ENCODE measurements around the gene DGKI.

Gene DGKI

GRCh38 chr7:137535579-137535978 is 311.2 kb downstream of the DGKI start:
- no peak for DNase-seq (ENCODE audit: low spot score)
- Histone ChIP-seq H2BK12ac (ENCODE audit: low read length) (no peak overlapping the region), H3K4me3 (ENCODE audit: low read length in 2 of 2) (no peak overlapping the region), H3K23ac (ENCODE audit: low read depth, low read length, poor library complexity) (no peak overlapping the region), H2BK15ac (ENCODE audit: low read length) (no peak overlapping the region), H4K8ac (ENCODE audit: low read depth, low read length) (no peak overlapping the region), H2BK5ac (ENCODE audit: low read length) (no peak overlapping the region), H3K14ac (ENCODE audit: low read length) (no peak overlapping the region), H2AK5ac (ENCODE audit: low read depth, low read length) (no peak overlapping the region), H3K9me3 (replicated peaks in 1 of 2; ENCODE audit: control insufficient read depth in 2 of 2, insufficient read depth in 1 of 2, low read depth in 1 of 2, low read length in 2 of 2) (no peaks in the 10 kb centered on the region), H3K4me2 (ENCODE audit: insufficient read depth, low read length, poor library complexity, severe bottlenecking) (no peak overlapping the region), H3K79me1 (ENCODE audit: low read depth, low read length) (no peaks in the 10 kb centered on the region), H2BK120ac (ENCODE audit: low read depth, low read length) (no peak overlapping the region), H3K4me1 (ENCODE audit: control insufficient read depth in 2 of 2, insufficient read depth in 1 of 2, low read depth in 1 of 2, low read length in 2 of 2) (no peaks in the 10 kb centered on the region), H3K4ac (ENCODE audit: low read length) (no peak overlapping the region), H4K91ac (ENCODE audit: low read depth, low read length, poor library complexity) (no peak overlapping the region), H3K9ac (ENCODE audit: low read depth, low read length, poor library complexity) (no peak overlapping the region), H3K36me3 (replicated peaks in 1 of 2; ENCODE audit: control insufficient read depth in 2 of 2, insufficient read depth in 2 of 2, low read length in 2 of 2) (no peaks in the 10 kb centered on the region), H3K18ac (ENCODE audit: low read length) (no peak overlapping the region), H3K27me3 (ENCODE audit: control insufficient read depth in 3 of 3, insufficient read depth in 3 of 3, low read depth in 1 of 3, low read length in 3 of 3) (no peaks in the 10 kb centered on the region), H3K27ac (replicated peaks; ENCODE audit: low read length) (no peak overlapping the region), H2AFZ (ENCODE audit: low read length) (no peak overlapping the region)
- no CpG with 5 or more reads among the region's 6 CpGs for WGBS, 2 donors (ENCODE audit: extremely low coverage in 2 of 2, insufficient read length in 2 of 2, insufficient replicate concordance in 1 of 2)

- no CpG with 5 or more reads among the region's 4 CpGs for WGBS, 2 donors (ENCODE audit: extremely low coverage in 2 of 2, insufficient read length in 2 of 2, insufficient replicate concordance in 1 of 2)
- Histone ChIP-seq H3K9ac (ENCODE audit: low read depth, low read length, poor library complexity) (no peak overlapping the region), H2AK5ac (ENCODE audit: low read depth, low read length) (no peak overlapping the region), H3K4ac (ENCODE audit: low read length) (no peak overlapping the region), H3K79me1 (ENCODE audit: low read depth, low read length) (no peaks in the 10 kb centered on the region), H3K9me3 (replicated peaks in 1 of 2; ENCODE audit: control insufficient read depth in 2 of 2, insufficient read depth in 1 of 2, low read depth in 1 of 2, low read length in 2 of 2) (no peaks in the 10 kb centered on the region), H3K36me3 (replicated peaks in 1 of 2; ENCODE audit: control insufficient read depth in 2 of 2, insufficient read depth in 2 of 2, low read length in 2 of 2) (no peaks in the 10 kb centered on the region), H3K4me3 (ENCODE audit: low read length in 2 of 2) (no peak overlapping the region), H4K8ac (ENCODE audit: low read depth, low read length) (no peak overlapping the region), H2BK120ac (ENCODE audit: low read depth, low read length) (no peak overlapping the region), H3K14ac (ENCODE audit: low read length) (no peak overlapping the region), H3K23ac (ENCODE audit: low read depth, low read length, poor library complexity) (no peak overlapping the region), H2BK15ac (ENCODE audit: low read length) (no peak overlapping the region), H2BK5ac (ENCODE audit: low read length) (no peak overlapping the region), H3K27ac (replicated peaks; ENCODE audit: low read length) (no peak overlapping the region), H3K27me3 (ENCODE audit: control insufficient read depth in 3 of 3, insufficient read depth in 3 of 3, low read depth in 1 of 3, low read length in 3 of 3) (no peaks in the 10 kb centered on the region), H2AFZ (ENCODE audit: low read length) (no peak overlapping the region), H2BK12ac (ENCODE audit: low read length) (no peak overlapping the region), H3K4me2 (ENCODE audit: insufficient read depth, low read length, poor library complexity, severe bottlenecking) (no peak overlapping the region), H3K18ac (ENCODE audit: low read length) (no peak overlapping the region), H4K91ac (ENCODE audit: low read depth, low read length, poor library complexity) (no peak overlapping the region), H3K4me1 (ENCODE audit: control insufficient read depth in 2 of 2, insufficient read depth in 1 of 2, low read depth in 1 of 2, low read length in 2 of 2) (no peaks in the 10 kb centered on the region)
- no peak for DNase-seq (ENCODE audit: low spot score)
Measured at GRCh38 chr7:137531671-137532070, 315.1 kb downstream of the DGKI start.

GRCh38 chr7:137527634-137528033 is 319.1 kb downstream of the DGKI start:
- H2BK120ac ChIP-seq (ENCODE audit: low read depth, low read length): no peak overlapping the region
- no peak overlapping the region for H2AK5ac ChIP-seq (ENCODE audit: low read depth, low read length)
- no peaks in the 10 kb centered on the region for H3K36me3 ChIP-seq (replicated peaks in 1 of 2; ENCODE audit: control insufficient read depth in 2 of 2, insufficient read depth in 2 of 2, low read length in 2 of 2)
- H3K79me1 ChIP-seq (ENCODE audit: low read depth, low read length): no peaks in the 10 kb centered on the region
- no peak overlapping the region for H3K14ac ChIP-seq (ENCODE audit: low read length)
- H4K91ac ChIP-seq (ENCODE audit: low read depth, low read length, poor library complexity): no peak overlapping the region
- no peak overlapping the region for H3K4ac ChIP-seq (ENCODE audit: low read length)
- DNase-seq (ENCODE audit: low spot score): no peak
- H3K4me1 ChIP-seq (ENCODE audit: control insufficient read depth in 2 of 2, insufficient read depth in 1 of 2, low read depth in 1 of 2, low read length in 2 of 2): no peaks in the 10 kb centered on the region
- no CpG with 5 or more reads among the region's 2 CpGs for WGBS, 2 donors (ENCODE audit: extremely low coverage in 2 of 2, insufficient read length in 2 of 2, insufficient replicate concordance in 1 of 2)
- no peak overlapping the region for H4K8ac ChIP-seq (ENCODE audit: low read depth, low read length)
- no peak overlapping the region for H3K4me3 ChIP-seq (ENCODE audit: low read length in 2 of 2)
- no peak overlapping the region for H3K23ac ChIP-seq (ENCODE audit: low read depth, low read length, poor library complexity)
- no peak overlapping the region for H2BK15ac ChIP-seq (ENCODE audit: low read length)
- H3K9me3 ChIP-seq (replicated peaks in 1 of 2; ENCODE audit: control insufficient read depth in 2 of 2, insufficient read depth in 1 of 2, low read depth in 1 of 2, low read length in 2 of 2): no peaks in the 10 kb centered on the region
- H3K9ac ChIP-seq (ENCODE audit: low read depth, low read length, poor library complexity): no peak overlapping the region
- no peak overlapping the region for H2BK12ac ChIP-seq (ENCODE audit: low read length)
- H2BK5ac ChIP-seq (ENCODE audit: low read length): no peak overlapping the region
- no peaks in the 10 kb centered on the region for H3K27me3 ChIP-seq (ENCODE audit: control insufficient read depth in 3 of 3, insufficient read depth in 3 of 3, low read depth in 1 of 3, low read length in 3 of 3)
- no peak overlapping the region for H3K27ac ChIP-seq (replicated peaks; ENCODE audit: low read length)
- no peak overlapping the region for H3K4me2 ChIP-seq (ENCODE audit: insufficient read depth, low read length, poor library complexity, severe bottlenecking)
- no peak overlapping the region for H3K18ac ChIP-seq (ENCODE audit: low read length)
- H2AFZ ChIP-seq (ENCODE audit: low read length): no peak overlapping the region

- Histone ChIP-seq H3K4me2 (ENCODE audit: insufficient read depth, low read length, poor library complexity, severe bottlenecking) (no peak overlapping the region), H3K18ac (ENCODE audit: low read length) (no peak overlapping the region), H2BK12ac (ENCODE audit: low read length) (no peak overlapping the region), H3K9ac (ENCODE audit: low read depth, low read length, poor library complexity) (no peak overlapping the region), H3K4me1 (ENCODE audit: control insufficient read depth in 2 of 2, insufficient read depth in 1 of 2, low read depth in 1 of 2, low read length in 2 of 2) (peaks cover 0 to 4% of the 10 kb centered on the region in 2 donors), H3K4me3 (ENCODE audit: low read length in 2 of 2) (no peak overlapping the region), H3K4ac (ENCODE audit: low read length) (no peak overlapping the region), H2BK15ac (ENCODE audit: low read length) (no peak overlapping the region), H2AFZ (ENCODE audit: low read length) (no peak overlapping the region), H3K9me3 (replicated peaks in 1 of 2; ENCODE audit: control insufficient read depth in 2 of 2, insufficient read depth in 1 of 2, low read depth in 1 of 2, low read length in 2 of 2) (no peaks in the 10 kb centered on the region), H4K91ac (ENCODE audit: low read depth, low read length, poor library complexity) (no peak overlapping the region), H3K27ac (replicated peaks; ENCODE audit: low read length) (no peak overlapping the region), H2BK5ac (ENCODE audit: low read length) (no peak overlapping the region), H2AK5ac (ENCODE audit: low read depth, low read length) (no peak overlapping the region), H2BK120ac (ENCODE audit: low read depth, low read length) (no peak overlapping the region), H3K14ac (ENCODE audit: low read length) (no peak overlapping the region), H3K79me1 (ENCODE audit: low read depth, low read length) (no peaks in the 10 kb centered on the region), H4K8ac (ENCODE audit: low read depth, low read length) (no peak overlapping the region), H3K23ac (ENCODE audit: low read depth, low read length, poor library complexity) (no peak overlapping the region), H3K36me3 (replicated peaks in 1 of 2; ENCODE audit: control insufficient read depth in 2 of 2, insufficient read depth in 2 of 2, low read length in 2 of 2) (no peaks in the 10 kb centered on the region), H3K27me3 (ENCODE audit: control insufficient read depth in 3 of 3, insufficient read depth in 3 of 3, low read depth in 1 of 3, low read length in 3 of 3) (no peaks in the 10 kb centered on the region)
- no peak for DNase-seq (ENCODE audit: low spot score)
Measured at GRCh38 chr7:137523171-137523570, 323.6 kb downstream of the DGKI start.

Measured in neuronal stem cell (in vitro differentiated cells).